Fibroblast of villous mesenchyme (primary cell): ENCODE measurements around the gene FOXN3. TPM values are rescaled to one million over a fixed set of nuclear protein-coding genes. Genes with fewer than 3 reads are reported as not detected.

ENCODE experiments used
- DNase-seq: peaks from one replicate; pipeline ENCODE4 v3.0.0-alpha.2; 2010; ENCODE audit warnings: low read depth
- H3K4me3 ChIP-seq: 2 replicates; pipeline ENCODE4 v1.5.1; 2011; ENCODE audit warnings: low read depth, mild to moderate bottlenecking, low read length
- CTCF ChIP-seq: IDR thresholded peaks from 2 replicates; pipeline ENCODE4 v1.5.1; 2012; ENCODE audit warnings: low read depth, mild to moderate bottlenecking, low read length; ENCODE audit not compliant: insufficient read depth
- total RNA-seq: library from RNA; depleted of rRNA; stranded (reverse); fragments of >200 nt; gene quantifications from 2 replicates; pipeline ENCODE4 v1.2.3, GENCODE V29; 2012

The FOXN3 gene
- total RNA-seq, 1 donor, result 33.2 TPM

- no peak overlapping the region for H3K4me3 ChIP-seq
- no peak for TF ChIP-seq CTCF
- no peak for DNase-seq
Measured at GRCh38 chr14:89320381-89321000, 96.5 kb downstream of the FOXN3 start.

GRCh38 chr14:89319687-89320086 lies 97.3 kb downstream of the FOXN3 start:
- TF ChIP-seq CTCF, result no peak
- no peak for DNase-seq
- no peak overlapping the region for H3K4me3 ChIP-seq

- H3K4me3 ChIP-seq, result no peak overlapping the region
- DNase-seq, result no peak
- TF ChIP-seq CTCF, result no peak
Measured at GRCh38 chr14:89317051-89317691, 99.9 kb downstream of the FOXN3 start.

- DNase-seq, result no peak
- no peak overlapping the region for H3K4me3 ChIP-seq
- TF ChIP-seq CTCF, result no peak
Measured at GRCh38 chr14:89315493-89316470, 101.3 kb downstream of the FOXN3 start.

GRCh38 chr14:89314274-89314673 lies 102.8 kb downstream of the FOXN3 start:
- DNase-seq, result no peak
- TF ChIP-seq CTCF, result no peak
- H3K4me3 ChIP-seq, result no peak overlapping the region

GRCh38 chr14:89312932-89313331 lies 104.1 kb downstream of the FOXN3 start:
- H3K4me3 ChIP-seq, result no peak overlapping the region
- no peak for DNase-seq
- no peak for TF ChIP-seq CTCF
